NCI-H2227 (cell line): ENCODE measurements around the gene NTN4.
"Not testable (repeated sequence)": the region's sequence is repeated elsewhere in the genome, so short reads cannot be mapped to it uniquely, and the experiment has no call there.

ENCODE experiments used
- DNase-seq: peaks from one replicate; lab custom pipeline; 2025; ENCODE audit not compliant: unreplicated experiment; lab: John Stamatoyannopoulos, UW

NTN4 gene

GRCh38 chr12:95790033-95790916 is at the start of gene NTN4:
TSS of gene NTN4 (minus strand) at chr12:95790764. CDS start at chr12:95790309, 455 bp downstream.
- DNase-seq, result peak; percentile 29

DNA sequence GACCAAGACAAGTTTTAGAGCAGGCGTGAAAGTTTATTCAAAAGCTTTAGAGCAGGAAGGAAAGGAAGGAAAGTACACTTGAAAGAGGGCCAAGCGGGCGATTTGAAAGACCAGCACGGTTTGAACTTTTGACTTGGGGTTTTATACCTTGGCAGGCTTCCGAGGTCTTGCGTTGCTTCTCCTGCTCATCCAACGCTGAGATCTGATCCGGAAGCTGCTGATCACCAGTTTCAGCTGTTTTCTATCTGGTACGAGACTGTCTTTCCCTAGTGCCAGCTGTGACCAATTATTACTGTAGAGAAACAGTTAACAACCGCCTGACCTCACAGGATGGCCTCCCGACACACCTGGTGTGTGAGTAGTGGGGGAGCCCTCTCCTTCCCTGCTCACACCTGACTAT is 47.6 kb upstream of the NTN4 start:
- peak; percentile 47 for DNase-seq

GRCh38 chr12:95837240-95838038 is 46.9 kb upstream of the NTN4 start:
- DNase-seq, result no peak

DNA sequence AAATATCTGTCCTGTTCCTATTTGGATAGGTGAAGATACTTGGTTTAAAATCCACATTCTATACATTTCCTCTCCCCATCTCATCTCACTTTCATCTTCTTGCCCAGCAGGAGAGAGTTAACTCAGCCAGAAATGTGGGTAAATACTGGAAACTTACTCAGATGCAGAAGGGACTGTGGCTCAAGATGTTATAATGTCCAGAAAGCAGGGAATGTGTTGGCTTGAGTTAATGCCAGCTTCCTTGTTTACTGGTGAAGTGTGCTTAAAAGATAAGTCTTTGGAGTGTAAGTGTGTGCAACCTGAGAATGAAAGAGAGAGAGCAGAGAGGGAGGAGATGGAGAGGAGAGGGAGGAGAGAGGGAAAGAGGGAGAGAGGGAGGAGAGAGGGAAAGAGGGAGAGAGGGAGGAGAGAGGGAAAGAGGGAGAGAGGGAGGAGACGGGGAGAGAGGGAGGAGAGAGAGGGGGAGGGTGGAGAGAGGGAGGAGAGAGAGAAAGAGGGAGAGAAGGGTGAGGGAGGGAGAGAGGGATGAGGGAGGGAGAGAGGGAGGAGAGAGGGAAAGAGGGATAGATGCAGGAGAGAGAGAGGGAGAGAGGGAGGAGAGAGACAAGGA is 46.2 kb upstream of the NTN4 start:
- DNase-seq, result no peak

DNA sequence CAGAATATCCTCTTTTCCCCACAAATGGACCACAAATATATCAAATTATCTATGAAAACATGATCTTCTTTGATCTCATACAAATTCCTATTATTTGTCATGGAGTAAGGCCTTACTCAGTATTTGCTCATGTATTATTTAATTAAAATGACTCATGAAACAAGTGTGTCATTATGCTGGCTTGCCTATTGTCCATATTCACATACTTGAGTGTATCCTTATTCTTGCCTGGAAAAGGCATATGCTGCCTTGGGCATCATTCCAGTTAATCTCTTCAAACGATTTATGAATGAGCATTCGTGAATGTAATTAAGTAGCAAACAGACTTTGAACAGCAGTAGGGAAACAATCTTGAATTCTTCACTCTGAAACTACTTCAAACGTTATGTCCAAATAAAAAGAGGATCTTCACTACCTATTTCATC is 45.6 kb upstream of the NTN4 start:
- no peak for DNase-seq

GRCh38 chr12:95834572-95834971 is 44.0 kb upstream of the NTN4 start:
- DNase-seq, result no peak

DNA sequence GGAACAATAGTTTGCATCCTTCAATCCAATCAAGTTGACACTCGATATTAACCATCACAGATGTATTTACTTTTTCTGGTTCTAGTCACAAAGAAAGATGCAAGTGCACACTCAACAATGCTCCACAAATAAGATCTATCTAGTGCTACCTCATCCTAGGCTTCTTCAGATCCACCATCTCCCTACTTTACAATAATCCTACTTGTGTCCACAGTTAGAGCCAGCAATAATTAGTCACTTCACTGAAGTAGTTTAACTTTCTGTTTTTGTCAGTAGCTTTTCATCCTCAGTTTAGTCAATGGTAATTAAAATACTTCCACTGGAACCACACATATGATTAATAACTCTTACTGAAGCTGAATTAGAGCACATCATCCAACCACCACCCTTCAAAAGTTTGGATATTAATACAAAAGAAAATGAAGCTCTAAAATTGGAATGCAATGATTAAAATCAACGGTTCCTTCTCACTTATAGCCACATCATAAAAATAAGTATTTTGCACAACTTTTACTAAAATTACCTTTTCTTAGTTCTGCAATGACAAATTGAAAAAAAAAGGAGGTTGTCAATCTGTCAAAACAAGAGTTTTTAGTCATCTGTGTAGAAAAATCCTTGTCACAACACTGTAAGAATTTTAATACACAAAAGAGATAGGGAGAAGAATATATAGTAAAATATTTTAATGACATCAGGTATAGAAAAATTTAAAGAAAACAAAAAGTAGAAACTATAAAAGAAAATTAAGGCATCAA is 39.9 kb upstream of the NTN4 start:
- DNase-seq, result no peak

DNA sequence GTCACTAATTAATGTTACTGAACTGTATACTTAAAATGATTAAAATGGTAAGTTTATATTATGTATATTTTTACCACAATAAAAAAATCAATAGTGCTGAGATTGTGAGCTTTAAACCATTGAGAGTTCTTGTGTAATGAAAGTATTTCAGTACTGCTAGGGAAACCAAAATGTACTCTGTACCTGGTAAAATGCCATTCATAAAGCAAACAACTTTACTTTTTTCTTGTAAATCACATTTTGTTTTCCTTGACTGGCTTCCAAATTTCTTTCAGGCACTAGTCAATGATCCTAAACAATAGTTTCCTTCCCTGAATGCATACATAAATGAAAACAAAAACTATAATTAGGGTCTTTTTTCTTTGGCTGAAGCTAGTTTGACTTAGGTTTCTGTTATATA is 38.8 kb upstream of the NTN4 start:
- no peak for DNase-seq

DNA sequence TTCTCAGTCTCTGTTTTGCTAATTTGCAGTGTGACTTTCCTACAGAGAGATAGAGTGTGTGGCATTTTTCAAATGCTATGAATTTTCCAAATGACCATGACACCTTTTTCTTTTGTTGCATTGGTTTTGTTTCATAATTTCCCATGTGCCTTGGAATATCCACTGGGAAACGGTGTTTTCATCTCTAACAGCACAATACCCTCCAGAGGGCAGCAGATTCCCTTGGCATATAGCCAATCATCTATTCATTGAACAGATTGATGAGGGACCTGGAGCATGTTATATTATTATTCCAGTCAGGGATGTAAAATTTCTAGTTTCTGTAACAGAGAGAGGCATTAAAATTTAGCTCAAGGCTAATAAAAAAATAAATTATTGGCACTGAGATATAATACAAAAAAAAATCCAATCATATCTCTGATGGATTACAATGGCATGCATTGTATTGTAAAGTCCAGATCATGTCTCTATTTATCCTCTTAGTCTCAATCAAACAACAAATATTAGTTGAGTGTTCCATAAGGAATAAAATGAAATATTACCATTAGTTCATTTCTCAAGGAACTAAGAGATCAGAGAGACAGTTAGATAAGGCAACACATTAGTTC is 29.6 kb upstream of the NTN4 start:
- peak; percentile 81 for DNase-seq

GRCh38 chr12:95815632-95816212 is 25.2 kb upstream of the NTN4 start:
- peak; percentile 39 for DNase-seq

DNA sequence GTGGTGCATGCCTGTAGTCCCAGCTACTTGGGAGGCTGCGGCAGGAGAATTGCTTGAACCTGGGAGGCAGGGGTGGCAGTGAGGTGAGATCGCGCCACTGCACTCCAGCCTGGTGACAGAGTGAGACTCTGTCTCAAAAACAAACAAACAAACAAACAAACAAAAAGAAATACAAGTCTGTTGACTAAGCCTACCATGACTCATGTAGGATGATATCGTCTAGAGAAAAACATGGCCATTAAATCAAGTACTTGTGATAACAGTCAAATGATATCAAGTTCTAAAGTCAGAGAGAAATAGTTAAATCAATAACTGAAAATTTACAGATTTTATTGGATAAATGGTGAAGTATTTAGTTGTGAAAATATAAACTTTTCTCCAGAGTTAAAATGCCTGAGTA is 21.6 kb upstream of the NTN4 start:
- not testable (repeated sequence) for DNase-seq

- no peak for DNase-seq
Observed at GRCh38 chr12:95810411-95810810, 19.8 kb upstream of the NTN4 start.

- DNase-seq, result no peak
Observed at GRCh38 chr12:95809000-95809680, 18.6 kb upstream of the NTN4 start.

DNA sequence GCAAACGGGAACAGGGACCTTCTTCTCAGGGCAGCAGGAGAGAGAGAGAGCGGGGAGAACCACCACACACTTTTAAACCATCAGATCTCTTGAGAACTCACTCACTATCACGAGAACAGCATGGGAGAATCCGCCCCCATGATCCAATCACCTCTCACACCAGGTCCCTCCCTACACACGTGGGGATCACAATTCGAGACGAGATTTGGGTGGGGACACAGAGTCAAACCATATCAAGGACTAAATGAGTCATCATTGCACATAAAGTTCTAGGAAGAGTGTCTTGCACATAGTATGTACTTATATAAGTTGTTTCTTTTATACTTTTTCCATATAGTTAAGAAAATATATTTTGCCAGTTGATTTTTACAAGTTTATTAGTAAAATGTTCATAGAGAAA is 17.6 kb upstream of the NTN4 start:
- no peak for DNase-seq

GRCh38 chr12:95805864-95806671 is 15.5 kb upstream of the NTN4 start:
- DNase-seq, result no peak

DNA sequence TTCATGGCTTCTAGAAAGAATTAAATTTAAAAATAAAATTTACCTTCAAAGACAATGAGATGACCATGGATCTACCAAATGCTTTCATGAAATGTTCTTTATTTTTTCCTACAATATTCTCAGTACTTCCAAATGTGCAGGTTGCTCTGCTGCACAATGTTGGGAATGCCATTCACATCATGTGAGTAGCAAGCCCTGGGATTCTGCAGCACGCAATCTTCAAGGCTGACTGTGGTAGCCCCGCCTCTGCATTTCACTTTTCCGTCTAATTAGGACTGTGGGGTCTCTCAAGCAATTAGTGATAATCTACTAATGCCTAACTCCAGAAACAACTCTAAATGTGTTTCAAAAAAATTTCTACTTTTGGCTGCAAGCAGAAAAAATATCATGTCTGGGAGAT is 13.7 kb upstream of the NTN4 start:
- DNase-seq, result no peak

DNA sequence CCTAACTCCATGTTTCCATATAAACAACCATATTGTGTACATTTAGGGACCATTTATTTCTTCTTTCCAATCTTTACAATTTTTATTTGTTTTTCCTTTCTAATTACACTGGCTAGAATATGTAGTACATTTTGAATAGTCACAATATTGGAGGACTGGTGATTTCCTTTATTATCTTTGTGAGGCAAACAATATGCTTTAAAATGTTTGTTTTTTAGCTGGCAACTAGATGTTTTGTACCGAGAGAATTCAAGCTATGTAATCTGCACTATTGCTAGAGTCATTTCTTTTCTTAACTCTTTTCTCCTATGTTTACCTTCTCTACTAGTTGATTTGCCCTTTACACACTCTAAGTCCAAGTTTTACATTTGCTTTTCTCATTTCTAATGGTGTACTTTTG is 13.3 kb upstream of the NTN4 start:
- DNase-seq, result no peak

GRCh38 chr12:95802482-95803270 is 12.1 kb upstream of the NTN4 start:
- no peak for DNase-seq
